AG10803 (cell line): ENCODE results near the gene CABP1.

Experiments used
- DNase-seq: peaks from one replicate; pipeline ENCODE4 v3.0.0; 2010; ENCODE audit warnings: low read depth
- H3K4me3 ChIP-seq: 2 replicates; pipeline ENCODE4 v1.5.1; 2011; ENCODE audit warnings: mild to moderate bottlenecking, low read length, control low read depth
- CTCF ChIP-seq: conservative IDR thresholded peaks from 2 replicates; pipeline ENCODE4 v1.5.1; 2011; ENCODE audit warnings: mild to moderate bottlenecking, low read length, control low read depth, inconsistent platforms

CABP1 gene

GRCh38 chr12:120639771-120640721 is at the start of gene CABP1:
TSS of gene CABP1 (plus strand) at chr12:120640626. CDS start at chr12:120640686, 60 bp downstream.
- no peak within 1 kb of the TSS for H3K4me3 ChIP-seq
- no peak for TF ChIP-seq CTCF
- no peak for DNase-seq

- DNase-seq, result no peak
- H3K4me3 ChIP-seq, result no peak overlapping the region
- no peak for TF ChIP-seq CTCF
Observed at GRCh38 chr12:120590741-120591407, 49.6 kb upstream of the CABP1 start.

GRCh38 chr12:120592121-120593049 is 48.0 kb upstream of the CABP1 start:
- DNase-seq, result no peak
- no peak for TF ChIP-seq CTCF

GRCh38 chr12:120596901-120597300 is 43.5 kb upstream of the CABP1 start:
- DNase-seq, result no peak
- TF ChIP-seq CTCF, result no peak
- no peak overlapping the region for H3K4me3 ChIP-seq

More at GRCh38 chr12:120592121-120593049, 48.0 kb upstream of the CABP1 start:
- H3K4me3 ChIP-seq, result no peak overlapping the region

GRCh38 chr12:120597861-120598260 is 42.6 kb upstream of the CABP1 start:
- no peak overlapping the region for H3K4me3 ChIP-seq
- no peak for DNase-seq
- no peak for TF ChIP-seq CTCF

DNA sequence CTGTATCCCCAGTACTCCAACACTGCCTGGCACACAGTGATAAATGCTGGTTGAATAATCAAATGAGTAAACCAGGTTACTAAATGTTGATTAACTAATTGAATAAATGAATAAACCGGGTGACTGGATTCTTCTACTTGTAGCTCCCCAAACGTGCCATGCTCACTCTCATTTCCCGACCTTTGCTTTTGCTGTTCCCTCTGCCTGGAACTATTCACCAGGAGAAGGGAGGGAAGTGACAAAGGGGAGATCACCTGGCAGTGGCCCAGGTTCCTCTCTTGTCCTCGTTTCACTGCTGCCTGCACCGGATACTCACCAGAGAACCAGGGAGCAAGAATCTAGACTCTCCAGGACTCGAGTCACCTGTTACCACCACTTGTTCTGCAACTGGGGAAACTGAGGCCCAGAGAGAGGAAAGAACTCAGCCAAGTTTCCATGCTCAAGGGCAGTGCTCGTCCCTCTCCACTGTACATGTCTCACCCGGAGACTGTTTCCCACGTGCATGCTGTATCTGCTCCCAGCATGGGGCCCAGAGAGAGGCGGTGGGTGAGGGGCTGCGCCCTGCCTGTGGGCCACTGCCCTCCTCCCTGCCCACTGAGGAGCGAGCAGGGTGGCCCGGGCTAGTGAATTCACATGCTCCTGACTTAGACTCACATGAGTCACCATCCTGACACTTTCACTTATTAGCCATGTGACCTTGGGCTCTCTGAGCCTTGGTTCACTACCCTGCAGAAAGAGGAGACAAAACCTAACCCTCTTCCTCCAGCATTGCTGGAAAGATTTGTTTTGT is 41.6 kb upstream of the CABP1 start:
- no peak for TF ChIP-seq CTCF
- peak; percentile 34 for DNase-seq

More for the DNA sequence above, 41.6 kb upstream of the CABP1 start:
- H3K4me3 ChIP-seq, result no peak overlapping the region
